HG03575 (cell line): ENCODE measurements around the gene FRK.

Experiments used
- ATAC-seq: cut with Tn5 transposase; IDR thresholded peaks from one replicate; pipeline ENCODE4 v1.9.1; 2021; ENCODE audit not compliant: unreplicated experiment, insufficient number of reproducible peaks, low FRiP score; ENCODE audit errors: extremely low read depth

FRK gene

GRCh38 chr6:116041934-116042333 lies 18.8 kb downstream of the FRK start:
- no peak for ATAC-seq

DNA sequence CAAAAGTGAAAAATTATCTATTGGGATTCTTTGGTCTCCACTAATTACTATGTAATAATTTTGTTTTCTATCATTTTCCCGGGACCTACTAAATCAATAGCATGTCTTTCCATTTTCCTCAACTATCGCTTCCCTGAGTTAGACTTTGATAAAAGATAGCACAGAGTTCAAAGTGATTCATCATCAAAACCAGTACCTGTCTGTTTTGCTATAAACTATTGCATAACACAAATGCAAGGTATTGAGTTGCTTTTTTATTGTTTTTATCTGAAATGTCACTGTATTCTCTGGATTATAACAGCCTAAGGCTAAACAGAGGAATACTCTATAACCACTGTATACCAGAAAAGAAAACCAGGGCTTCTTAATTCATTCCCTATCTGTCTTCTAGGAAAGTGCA lies 19.7 kb downstream of the FRK start:
- ATAC-seq, result no peak

- no peak for ATAC-seq
Measured at GRCh38 chr6:116036885-116037284, 23.8 kb downstream of the FRK start.

DNA sequence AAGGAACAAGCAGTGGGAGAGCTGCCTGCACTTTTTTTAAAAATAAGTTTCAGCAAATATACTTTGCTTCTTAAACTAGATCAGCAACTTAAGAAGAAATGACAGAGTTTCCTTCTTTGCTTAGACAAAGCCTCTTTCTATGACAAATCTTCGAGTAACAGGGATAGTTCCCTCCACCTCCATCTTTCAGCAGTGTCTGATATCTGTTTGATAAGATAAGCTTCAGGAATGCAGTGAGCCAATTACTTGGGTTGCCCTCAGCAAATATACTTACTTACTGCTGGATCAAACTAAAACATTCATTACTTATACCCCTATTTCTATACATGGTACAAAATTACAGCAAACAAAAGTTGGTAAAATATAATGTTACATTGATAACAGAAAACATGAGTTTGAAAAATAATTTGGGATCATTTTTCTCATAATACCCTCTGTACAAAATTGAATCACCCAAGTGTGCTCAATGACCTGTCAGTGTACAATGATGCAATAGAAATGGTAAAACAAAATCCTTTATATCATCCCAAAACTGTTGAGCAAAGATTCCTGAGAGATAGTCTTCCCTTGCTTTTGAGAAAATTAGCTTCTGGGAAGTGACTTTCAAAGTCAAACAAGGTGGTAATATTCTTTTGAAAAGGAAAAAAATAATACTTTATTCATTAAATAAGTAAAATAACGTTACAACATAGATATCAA lies 24.5 kb downstream of the FRK start:
- ATAC-seq, result no peak

GRCh38 chr6:116035616-116036015 lies 25.1 kb downstream of the FRK start:
- no peak for ATAC-seq

- ATAC-seq, result no peak
Measured at GRCh38 chr6:116034327-116034726, 26.4 kb downstream of the FRK start.

GRCh38 chr6:116033687-116034303 lies 26.9 kb downstream of the FRK start:
- no peak for ATAC-seq

GRCh38 chr6:116030770-116031169 lies 29.9 kb downstream of the FRK start:
- ATAC-seq, result no peak

- no peak for ATAC-seq
Measured at GRCh38 chr6:116029535-116029934, 31.2 kb downstream of the FRK start.

GRCh38 chr6:116028233-116028632 lies 32.5 kb downstream of the FRK start:
- ATAC-seq, result no peak

- peak; percentile 46 for ATAC-seq
Measured at GRCh38 chr6:116027801-116028200, 32.9 kb downstream of the FRK start.

- ATAC-seq, result no peak
Measured at GRCh38 chr6:116025405-116025804, 35.3 kb downstream of the FRK start.

- no peak for ATAC-seq
Measured at GRCh38 chr6:116022841-116023445, 37.7 kb downstream of the FRK start.

GRCh38 chr6:116020738-116021137 lies 40.0 kb downstream of the FRK start:
- no peak for ATAC-seq

GRCh38 chr6:116019428-116019827 lies 41.3 kb downstream of the FRK start:
- ATAC-seq, result peak; percentile 89

DNA sequence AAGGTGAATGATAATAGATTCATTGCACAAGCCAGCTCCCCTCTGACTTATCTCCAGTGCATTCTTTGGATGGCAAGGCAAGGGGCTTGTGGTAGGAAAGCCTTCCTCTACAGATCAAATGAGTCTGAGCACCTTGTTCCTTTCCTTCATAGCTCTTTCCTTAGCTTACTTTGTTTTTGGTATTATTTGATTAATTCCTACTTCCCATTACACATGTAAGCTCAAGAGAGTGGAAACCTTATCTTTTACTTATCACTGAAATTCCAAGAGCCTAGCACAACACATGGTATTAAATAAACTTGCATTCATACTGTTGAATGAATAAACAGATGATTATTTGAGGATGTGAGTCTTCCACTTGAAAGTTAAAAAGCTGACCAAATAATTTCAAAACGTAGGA lies 41.7 kb downstream of the FRK start:
- no peak for ATAC-seq

GRCh38 chr6:116017546-116018295 lies 43.0 kb downstream of the FRK start:
- no peak for ATAC-seq

- ATAC-seq, result no peak
Measured at GRCh38 chr6:116016846-116017545, 43.7 kb downstream of the FRK start.

- no peak for ATAC-seq
Measured at GRCh38 chr6:116015983-116016382, 44.7 kb downstream of the FRK start.
